Activated naive CD4-positive, alpha-beta T cell (primary cell): ENCODE data around the gene MYCT1.

Experiments
- DNase-seq, 4 experiments: peaks; one replicate each; lab custom pipeline; 2025; lab: John Stamatoyannopoulos, UW

Gene MYCT1

DNA sequence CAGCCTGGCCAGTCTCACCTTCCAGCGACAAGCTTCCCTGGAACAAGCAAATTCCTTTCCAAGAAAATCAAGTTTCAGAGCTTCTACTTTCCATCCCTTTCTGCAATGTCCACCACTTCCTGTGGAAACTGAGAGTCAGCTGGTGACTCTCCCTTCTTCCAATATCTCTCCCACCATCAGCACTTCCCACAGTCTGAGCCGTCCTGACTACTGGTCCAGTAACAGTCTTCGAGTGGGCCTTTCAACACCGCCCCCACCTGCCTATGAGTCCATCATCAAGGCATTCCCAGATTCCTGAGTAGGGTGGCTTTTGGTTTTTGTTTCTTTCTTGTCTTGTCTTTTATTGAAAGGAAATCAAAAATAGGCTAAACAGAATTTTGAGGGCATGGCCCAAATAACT, 24.3 kb downstream of the MYCT1 start:
- no peak for DNase-seq

DNA sequence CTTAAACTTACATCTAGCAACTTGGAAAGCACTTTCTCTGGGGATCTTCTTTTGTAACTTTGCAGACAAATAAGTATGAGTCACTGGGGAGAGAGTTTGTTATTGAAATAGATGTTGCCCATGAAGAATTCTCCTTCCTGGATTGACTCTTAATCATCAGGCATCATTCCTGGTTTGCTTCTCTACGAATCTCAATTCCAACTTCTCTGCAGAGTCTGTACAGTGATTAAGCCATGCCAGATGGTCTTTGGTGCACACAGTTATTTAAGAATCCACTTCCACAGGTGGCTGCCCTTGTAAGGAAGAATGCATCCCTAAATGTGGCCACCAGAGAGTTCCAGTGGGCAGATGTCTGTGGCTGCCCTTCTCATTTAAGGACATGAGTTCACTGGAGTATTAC, 25.7 kb downstream of the MYCT1 start:
- DNase-seq, result no peak

DNA sequence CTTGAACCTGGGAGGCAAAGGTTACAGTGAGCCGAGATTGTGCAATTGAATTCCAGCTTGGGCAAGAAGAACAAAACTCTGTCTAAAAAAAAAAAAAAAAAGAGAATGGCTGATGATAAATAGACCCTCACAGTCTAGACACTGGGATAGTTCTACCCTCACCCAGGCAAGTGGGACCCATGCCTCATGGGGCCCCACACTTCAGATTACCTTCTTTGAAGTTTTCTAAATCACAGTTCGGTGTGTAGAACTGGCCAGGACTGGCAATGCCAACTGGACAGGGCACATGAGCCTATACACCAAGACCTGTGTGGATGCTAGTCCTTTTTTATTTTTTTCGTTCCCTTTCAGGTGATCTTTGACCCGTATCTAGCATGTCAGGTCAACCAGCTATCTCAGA, 28.6 kb downstream of the MYCT1 start:
- no peak for DNase-seq

DNA sequence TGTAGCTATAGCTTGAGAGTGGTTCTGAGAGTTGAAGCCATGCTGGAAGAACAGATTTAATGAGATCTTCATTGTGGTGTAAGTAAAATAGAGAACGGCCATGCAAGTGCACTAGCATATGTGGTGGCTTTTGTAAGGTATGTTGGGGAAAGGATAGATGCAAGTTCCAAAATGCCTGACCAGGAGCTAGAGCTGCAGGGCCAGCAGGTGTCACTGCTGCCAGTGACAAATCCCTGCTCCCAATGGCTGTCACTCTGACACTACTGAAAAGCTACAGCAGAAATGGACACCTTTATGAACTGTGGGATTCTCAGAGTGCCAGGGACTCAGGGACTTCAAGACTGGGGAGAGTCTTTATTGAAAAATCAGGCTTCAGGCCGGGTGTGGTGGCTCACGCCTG, 29.8 kb downstream of the MYCT1 start:
- no peak for DNase-seq

DNA sequence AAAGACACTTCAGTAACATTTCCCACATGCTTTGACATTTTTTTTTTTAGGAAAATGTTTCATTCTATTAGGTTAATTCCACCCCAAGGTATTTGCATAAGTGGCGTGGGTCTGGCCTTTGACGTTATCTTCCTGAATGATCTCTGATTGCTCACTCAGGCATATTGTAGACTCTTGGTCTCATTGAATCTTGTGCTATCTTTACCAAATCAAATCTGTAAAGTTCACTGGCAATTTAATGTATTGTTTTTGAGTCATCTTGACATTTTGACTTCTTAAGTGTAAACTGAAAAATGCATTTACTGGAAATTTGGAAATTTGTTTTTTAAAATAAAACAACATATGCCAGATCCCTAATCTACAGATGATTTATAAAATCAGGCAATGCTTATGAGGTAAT, 36.9 kb downstream of the MYCT1 start:
- DNase-seq, result no peak

DNA sequence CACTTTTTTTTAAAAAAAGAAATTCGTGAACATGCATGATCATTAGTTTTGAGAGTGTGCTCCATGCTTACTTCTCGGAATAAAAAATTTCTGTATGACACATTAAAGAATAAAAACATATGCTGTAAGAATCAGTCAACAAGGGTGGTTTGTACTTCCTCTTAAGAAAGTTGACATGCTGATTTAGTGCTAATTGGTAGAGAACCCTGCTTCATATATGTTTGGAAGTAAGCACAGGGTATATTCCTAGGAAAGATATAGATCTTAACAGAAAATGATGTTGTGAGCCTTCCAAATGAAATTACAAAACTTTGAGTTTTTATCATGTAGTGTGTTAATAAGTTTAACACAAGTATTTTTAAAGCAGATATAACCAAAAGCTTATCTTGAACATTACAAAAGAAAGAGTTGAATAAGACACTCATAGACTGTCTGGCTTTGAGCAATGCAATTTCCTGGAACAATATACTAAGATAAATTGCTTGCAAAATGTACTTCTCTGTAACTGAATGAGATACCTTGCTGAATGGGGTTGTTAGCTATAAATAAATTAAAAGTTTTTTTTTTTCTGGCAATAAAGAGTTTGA, 39.1 kb downstream of the MYCT1 start:
- no peak for DNase-seq

DNA sequence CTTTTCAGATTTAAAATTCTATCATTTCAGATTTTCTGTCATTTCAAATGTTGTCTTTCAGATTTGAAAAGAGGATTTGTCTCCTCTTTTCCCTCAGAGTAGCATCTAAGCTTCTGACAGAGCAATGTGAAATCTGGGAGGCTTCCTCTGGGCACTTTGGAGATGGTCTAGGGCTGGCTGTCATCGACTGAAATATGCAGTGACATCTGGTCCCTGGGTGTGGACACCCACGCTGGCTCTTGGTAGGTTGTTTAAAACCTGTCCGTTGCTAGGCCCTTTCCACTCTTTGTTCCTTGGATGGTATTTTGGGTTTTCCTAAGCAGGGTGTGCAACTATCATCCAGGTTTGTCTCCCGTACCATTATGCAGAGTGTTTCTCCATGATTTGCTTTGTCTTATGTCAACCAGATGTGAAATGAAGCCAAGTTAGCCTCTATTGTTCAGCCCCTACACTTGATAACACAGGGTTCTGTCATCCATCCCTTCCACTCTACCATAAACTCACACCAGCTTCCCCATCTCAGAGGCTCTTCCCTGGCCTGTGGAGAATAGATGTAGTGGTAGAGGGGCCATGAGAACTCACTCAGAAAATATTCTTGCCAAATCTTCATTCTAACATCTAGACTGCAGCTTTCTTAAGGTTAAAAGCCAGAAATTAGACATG, 47.9 kb downstream of the MYCT1 start:
- no peak for DNase-seq

DNA sequence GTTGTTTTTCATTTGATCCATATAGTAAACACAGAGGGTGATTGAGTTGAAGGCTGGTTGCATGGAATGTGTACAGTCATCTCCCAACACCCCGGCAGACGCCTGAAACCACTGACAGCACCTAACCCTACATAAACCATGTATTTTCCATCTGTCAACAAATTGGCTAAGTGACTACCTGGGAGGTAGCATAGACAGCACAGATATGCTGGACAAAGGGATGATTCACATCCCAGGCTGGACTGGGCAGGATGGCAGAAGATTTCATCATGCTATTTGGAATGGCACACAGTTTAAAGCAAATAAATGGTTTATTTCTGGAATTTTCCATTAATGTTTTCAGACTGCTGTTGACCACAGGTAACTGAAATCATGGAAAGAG, 48.5 kb downstream of the MYCT1 start:
- DNase-seq, result no peak

DNA sequence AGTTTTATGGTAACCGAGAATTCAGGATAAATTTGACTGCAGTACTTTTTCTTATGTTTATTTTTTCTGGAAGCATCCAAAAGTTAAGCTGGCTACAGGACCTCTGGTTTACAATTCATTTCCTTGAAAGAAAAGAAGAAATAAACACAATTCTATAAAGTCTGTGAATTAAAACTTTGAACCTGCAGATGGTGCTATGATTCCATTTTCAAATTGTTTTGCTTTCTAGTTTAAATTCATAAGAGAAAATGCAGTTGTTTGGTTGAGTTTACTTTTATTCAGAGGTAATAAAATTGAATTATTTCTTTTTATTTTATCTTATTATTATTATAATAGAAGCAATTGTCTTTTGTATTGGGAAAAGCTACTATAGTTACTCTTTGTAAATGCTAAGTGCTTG, 51.1 kb downstream of the MYCT1 start:
- no peak for DNase-seq

DNA sequence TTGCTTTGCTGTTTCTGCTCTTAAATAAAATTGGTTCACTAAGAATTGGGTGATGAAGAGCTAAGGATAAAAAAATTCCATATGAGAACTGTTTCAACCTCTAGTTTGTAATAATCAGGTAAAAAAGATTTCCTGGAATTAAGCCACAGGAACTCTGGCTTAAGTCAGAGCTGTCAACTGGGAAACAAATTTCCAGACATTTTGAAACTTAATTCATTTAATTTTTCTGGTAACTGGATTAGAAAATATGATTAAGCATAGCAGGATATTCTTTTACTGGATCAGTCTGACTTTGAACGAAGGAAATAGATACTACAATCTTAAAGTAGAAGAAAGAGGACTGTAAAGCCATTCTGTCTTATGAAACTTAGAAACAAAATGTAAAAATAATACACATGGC, 51.6 kb downstream of the MYCT1 start:
- DNase-seq, result no peak

DNA sequence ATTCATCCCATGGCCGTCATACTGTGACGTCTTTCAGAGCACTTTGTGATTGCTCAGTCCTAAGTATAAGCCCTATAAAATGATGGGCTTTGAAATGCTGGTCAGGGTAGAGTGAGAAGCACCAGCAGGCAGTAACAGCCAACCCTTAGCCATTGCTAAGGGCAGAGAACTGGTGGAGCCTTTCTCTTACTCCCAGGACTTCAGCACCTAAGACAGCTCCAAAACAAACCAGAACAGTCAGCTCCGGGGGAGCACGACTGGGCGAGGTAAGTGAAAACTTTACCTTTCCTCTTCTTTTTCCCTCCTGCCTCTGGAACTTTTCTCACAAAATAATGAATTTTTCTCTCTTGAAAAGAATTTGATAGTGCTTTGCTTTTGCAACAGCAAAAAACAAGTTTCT, 53.0 kb downstream of the MYCT1 start, which contains the start of gene VIP:
TSS of gene VIP (plus strand) at position 104 of the 400 bp plus-strand sequence. CDS start 1,381 bp downstream, outside the sequence.
- no peak for DNase-seq

DNA sequence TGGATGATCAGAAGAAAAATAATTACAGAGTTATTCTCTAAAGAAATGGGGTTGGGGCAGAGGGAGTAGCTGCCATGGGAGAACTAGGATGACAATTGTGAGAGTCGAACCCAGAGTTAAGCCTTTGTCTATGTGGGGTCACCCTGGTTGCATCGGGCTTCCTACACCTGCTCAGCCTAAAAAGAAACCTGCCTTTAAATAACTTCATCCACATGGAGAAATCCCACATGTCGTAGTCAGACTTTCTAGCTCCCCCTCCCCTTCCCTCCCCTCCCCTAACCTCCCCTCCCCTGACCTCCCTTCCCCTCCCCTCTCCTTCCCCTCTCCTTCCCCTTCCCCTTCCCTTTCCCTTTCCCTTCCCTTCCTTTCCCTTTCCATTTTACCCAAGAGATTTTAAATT, 67.6 kb downstream of the MYCT1 start:
- no peak for DNase-seq

DNA sequence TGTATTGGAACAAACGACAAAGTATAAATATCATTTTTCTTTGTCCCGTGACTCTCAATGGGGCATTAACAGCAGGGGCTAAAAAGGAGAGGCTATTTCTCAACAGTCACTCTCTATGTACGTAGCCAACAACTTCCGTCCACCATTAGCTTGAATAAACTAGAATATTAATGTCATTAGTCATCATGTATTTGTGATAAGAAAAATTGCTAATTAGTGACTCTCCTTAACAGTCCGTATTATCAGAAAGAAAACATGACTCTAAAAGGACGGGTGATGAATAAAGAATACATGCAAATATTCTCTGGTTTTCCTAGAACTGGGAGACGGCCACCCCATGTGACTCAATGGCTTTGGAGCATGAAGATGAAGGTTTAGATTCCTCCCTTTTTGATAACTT, 71.5 kb downstream of the MYCT1 start:
- DNase-seq, result no peak

DNA sequence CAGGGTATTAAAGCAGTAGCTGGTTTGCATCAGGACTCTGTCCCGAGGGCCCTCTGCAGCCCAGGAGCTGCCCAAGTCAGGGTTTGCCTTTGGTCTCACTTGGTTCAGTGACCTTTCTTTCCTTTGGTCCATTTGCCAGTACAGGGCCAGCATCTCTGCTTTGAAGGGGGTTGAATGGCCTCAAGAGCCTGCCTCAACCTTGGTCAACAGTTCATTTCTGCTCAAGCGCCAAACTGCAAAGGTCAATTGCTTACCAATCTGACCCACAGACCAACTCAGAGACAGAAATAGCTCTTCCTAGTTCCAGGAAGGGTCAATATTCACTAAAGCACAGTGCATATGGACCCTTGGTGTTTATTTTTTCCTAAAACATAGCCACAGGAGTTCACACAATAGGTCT, 72.3 kb downstream of the MYCT1 start:
- DNase-seq, result no peak

DNA sequence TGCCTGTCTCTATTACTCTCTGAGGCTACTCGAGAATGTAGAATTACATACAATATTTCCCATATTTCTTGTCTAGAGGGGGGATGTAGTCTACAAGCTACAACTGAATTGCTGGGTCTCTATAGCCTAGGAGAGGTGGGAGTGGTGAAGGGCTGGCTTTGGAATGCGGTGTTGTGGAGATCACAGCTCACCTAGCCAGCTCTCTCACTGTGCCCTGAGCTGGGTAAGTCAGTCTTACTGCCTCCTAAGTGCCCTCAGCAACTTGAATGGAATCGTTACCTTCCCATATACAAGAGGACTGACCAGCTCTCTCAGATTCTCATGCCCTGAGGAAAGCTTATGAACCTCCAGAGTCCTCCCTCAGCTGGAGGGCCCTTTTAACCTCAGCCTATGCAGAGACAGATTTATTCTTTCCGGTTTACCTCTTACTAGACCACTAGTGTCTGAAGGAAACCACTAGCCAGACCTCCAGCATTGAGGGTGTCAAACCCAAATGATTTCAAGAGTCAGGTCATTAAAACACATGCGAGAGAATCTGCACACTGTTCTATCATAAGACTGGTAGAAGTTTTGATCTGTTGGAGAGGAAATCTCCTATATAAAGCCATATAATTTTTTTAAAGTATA, 73.5 kb downstream of the MYCT1 start:
- DNase-seq, result no peak
